Caco-2 (cell line): Measurements from ENCODE around the gene MDN1. TPM values are rescaled to one million over a fixed set of nuclear protein-coding genes. Genes with fewer than 3 reads are reported as not detected.

Experiments
- BruUV-seq: library from RNA; stranded (reverse); fragments of 400-500 nt; replicated peaks from 2 replicates; lab custom pipeline; 2021; lab: Mats Ljungman, UMichigan
- CTCF ChIA-PET: fragments of 300-600 bp; sonication (Branson Sonifier 250); formaldehyde crosslinking; loops from one replicate; lab custom pipeline; 2022; ENCODE audit warnings: antibody characterized with exemption; lab: Charles Lee
- POLR2A ChIA-PET: fragments of 300-600 bp; sonication (Branson Sonifier 250); formaldehyde crosslinking; loops from one replicate; lab custom pipeline; 2022; ENCODE audit warnings: antibody characterized with exemption; lab: Charles Lee
- DNase-seq, 2 experiments: peaks; one replicate each; pipeline versions ENCODE4 v3.0.0 to v3.0.0-alpha.2; 2020 to 2022
- H3K27me3 ChIP-seq: replicated peaks from 2 replicates; pipeline ENCODE4 v1.6.0; 2011; ENCODE audit warnings: low read length; ENCODE audit not compliant: control insufficient read depth, insufficient read depth
- H3K36me3 ChIP-seq: 2 replicates; pipeline ENCODE4 v1.5.1; 2011; ENCODE audit warnings: low read length; ENCODE audit not compliant: control insufficient read depth, insufficient read depth
- H3K4me1 ChIP-seq: fragments of 250-450 bp; sonication (Bioruptor Pico); 2 replicates; pipeline ENCODE4 v1.5.1; 2020; ENCODE audit warnings: mild to moderate bottlenecking
- H3K4me3 ChIP-seq: 2 replicates; pipeline ENCODE4 v1.5.1; 2011; ENCODE audit warnings: low read depth, mild to moderate bottlenecking, control low read depth, low read length
- H3K9me3 ChIP-seq: fragments of 250-450 bp; sonication (Bioruptor Pico); 2 replicates; pipeline ENCODE4 v1.5.1; 2020; ENCODE audit warnings: mild to moderate bottlenecking, moderate library complexity
- H3K27ac Mint-ChIP-seq: one replicate; pipeline ENCODE4 v1.8.0; 2022; ENCODE audit warnings: mixed read lengths; ENCODE audit not compliant: unreplicated experiment
- H3K27me3 Mint-ChIP-seq: one replicate; pipeline ENCODE4 v1.8.0; 2022; ENCODE audit warnings: mixed read lengths; ENCODE audit not compliant: insufficient read depth, unreplicated experiment
- H3K36me3 Mint-ChIP-seq: one replicate; pipeline ENCODE4 v1.8.0; 2022; ENCODE audit warnings: mild to moderate bottlenecking, mixed read lengths; ENCODE audit not compliant: insufficient read depth, unreplicated experiment
- H3K4me1 Mint-ChIP-seq: one replicate; pipeline ENCODE4 v1.8.0; 2022; ENCODE audit warnings: low read depth, mixed read lengths; ENCODE audit not compliant: unreplicated experiment
- H3K4me3 Mint-ChIP-seq: one replicate; pipeline ENCODE4 v1.8.0; 2022; ENCODE audit warnings: mild to moderate bottlenecking, moderate library complexity, mixed read lengths; ENCODE audit not compliant: unreplicated experiment
- H3K9me3 Mint-ChIP-seq: one replicate; pipeline ENCODE4 v1.8.0; 2022; ENCODE audit warnings: mixed read lengths; ENCODE audit not compliant: unreplicated experiment
- CTCF ChIP-seq, 2 experiments: fragments of 200-600 bp in 1 of 2; IDR thresholded peaks; 1 replicate in 1 of 2; 2 replicates in 1 of 2; pipeline versions ENCODE4 v1.5.1 to v1.8.0; 2011 to 2022; ENCODE audit warnings: antibody characterized with exemption in 1 of 2, control low read depth in 1 of 2, inconsistent platforms in 1 of 2, low read depth in 1 of 2, low read length in 1 of 2, mild to moderate bottlenecking in 1 of 2, moderate library complexity in 1 of 2; ENCODE audit not compliant: insufficient read depth in 1 of 2, severe bottlenecking in 1 of 2, unreplicated experiment in 1 of 2
- intact Hi-C: fragments of 100-400 bp; cut with micrococcal nuclease; formaldehyde crosslinking; loops from one replicate; pipeline ENCODE4 v1.10.0; 2022; ENCODE audit not compliant: unreplicated experiment
- total RNA-seq: library from RNA; stranded (reverse); gene quantifications from 2 replicates; pipeline ENCODE4 v1.2.3, GENCODE V29; 2022

MDN1 gene
- total RNA-seq, 1 experiment from 2014 or later = 49.0 TPM

GRCh38 chr6:89727501-89727900, 92.1 kb downstream of the MDN1 start:
- TF ChIP-seq CTCF (IDR thresholded peaks at IDR 0.05; ENCODE audit: insufficient read depth in 1 of 2, low read depth in 1 of 2, low read length in 1 of 2, severe bottlenecking in 1 of 2, unreplicated experiment in 1 of 2) = no peak
- ChIA-PET POLR2A (no interaction called here), CTCF (no interaction called here)
- intact Hi-C loops = no loop called here
- no peaks in the 10 kb centered on the region for H3K27me3 Mint-ChIP-seq
- peaks cover 9% of the 10 kb centered on the region for H3K4me1 Mint-ChIP-seq
- no TSS peak for BruUV-seq
- H3K4me3 Mint-ChIP-seq = no peak overlapping the region
- peaks cover 82% of the 10 kb centered on the region for H3K36me3 Mint-ChIP-seq
- Histone ChIP-seq H3K9me3 (no peaks in the 10 kb centered on the region), H3K36me3 (no peaks in the 10 kb centered on the region; the same call in 1 of the 2 replicates), H3K4me3 (no peak overlapping the region), H3K4me1 (no peaks in the 10 kb centered on the region), H3K27me3 (no peaks in the 10 kb centered on the region)
- no peak for DNase-seq
- H3K27ac Mint-ChIP-seq = no peak overlapping the region
- no peaks in the 10 kb centered on the region for H3K9me3 Mint-ChIP-seq

- H3K36me3 ChIP-seq = no peaks in the 10 kb centered on the region; the same call in 1 of the 2 replicates
- no peak overlapping the region for H3K4me3 Mint-ChIP-seq
- no peaks in the 10 kb centered on the region for H3K9me3 ChIP-seq
- no peaks in the 10 kb centered on the region for H3K27me3 ChIP-seq
- no peaks in the 10 kb centered on the region for H3K9me3 Mint-ChIP-seq
- peaks cover 77% of the 10 kb centered on the region for H3K36me3 Mint-ChIP-seq
- intact Hi-C loops = no loop called here
- peaks cover 5% of the 10 kb centered on the region for H3K4me1 Mint-ChIP-seq
- no peak for DNase-seq
- ChIA-PET POLR2A (interaction anchor here (0.6 kb wide), 1 partner anchor 105 kb away, joined by 3 read pairs; the partner anchor contains the start of gene CASP8AP2), CTCF (interaction anchor here (0.7 kb wide), 1 partner anchor 44 kb away, joined by 3 read pairs; no protein-coding TSS in a partner anchor)
- H3K4me1 ChIP-seq = no peaks in the 10 kb centered on the region
- no TSS peak for BruUV-seq
- H3K4me3 ChIP-seq = no peak overlapping the region
- no peak for TF ChIP-seq CTCF (IDR thresholded peaks at IDR 0.05; ENCODE audit: insufficient read depth in 1 of 2, low read depth in 1 of 2, low read length in 1 of 2, severe bottlenecking in 1 of 2, unreplicated experiment in 1 of 2)
- no peaks in the 10 kb centered on the region for H3K27me3 Mint-ChIP-seq
- H3K27ac Mint-ChIP-seq = no peak overlapping the region
These were observed 94.6 kb downstream of the MDN1 start for GRCh38 chr6:89724981-89725380.

- H3K4me3 ChIP-seq = no peak overlapping the region
- Mint-ChIP-seq H3K36me3 (peaks cover 77% of the 10 kb centered on the region), H3K4me3 (no peak overlapping the region), H3K27me3 (no peaks in the 10 kb centered on the region), H3K4me1 (no peaks in the 10 kb centered on the region), H3K9me3 (no peaks in the 10 kb centered on the region), H3K27ac (no peak overlapping the region)
- H3K9me3 ChIP-seq = no peaks in the 10 kb centered on the region
- POLR2A ChIA-PET = no interaction called here
- intact Hi-C loops = no loop called here
- H3K27me3 ChIP-seq = no peaks in the 10 kb centered on the region
- no TSS peak for BruUV-seq
- H3K36me3 ChIP-seq = peaks cover 1% of the 10 kb centered on the region; the same call in 1 of the 2 replicates
- H3K4me1 ChIP-seq = no peaks in the 10 kb centered on the region
- DNase-seq = no peak
- no peak for TF ChIP-seq CTCF (IDR thresholded peaks at IDR 0.05; ENCODE audit: insufficient read depth in 1 of 2, low read depth in 1 of 2, low read length in 1 of 2, severe bottlenecking in 1 of 2, unreplicated experiment in 1 of 2)
- CTCF ChIA-PET = no interaction called here
These were observed 96.5 kb downstream of the MDN1 start for GRCh38 chr6:89723046-89723445.
